ENCODE measurements around the gene FBXL17.

- TF ChIP-seq CTCF (conservative IDR thresholded peaks at IDR 0.05; ENCODE audit: low read depth, low read length) = no peak
- no peak for TF ChIP-seq RAD21 (IDR thresholded peaks at IDR 0.05; ENCODE audit: low read length)
Measured at GRCh38 chr5:108278285-108279240, 103.3 kb downstream of the FBXL17 start.

All from IMR-90 (cell line).